ENCODE results near the gene DMD.

- TF ChIP-seq CTCF (IDR thresholded peaks at IDR 0.05) = no peak
- TF ChIP-seq EZH2phosphoT487 (IDR thresholded peaks at IDR 0.05) = no peak
Observed at GRCh38 chrX:32525234-32525633, 686.1 kb downstream of the DMD start.

All from neural progenitor cell (in vitro differentiated cells).